HCT116 (cell line): Measurements from ENCODE around the gene SPATA31D4. TPM values are rescaled to one million over a fixed set of nuclear protein-coding genes. Genes with fewer than 3 reads are reported as not detected.

Experiments used
- ATAC-seq: fragments of 200-7000 bp; cut with Tn5 transposase; 2 replicates; pipeline ENCODE4 v1.9.1; 2020; ENCODE audit warnings: mild to moderate bottlenecking, moderate library complexity
- BruUV-seq: library from RNA; stranded (reverse); fragments of 400-500 nt; replicated peaks from 2 replicates; lab custom pipeline; 2021; lab: Mats Ljungman, UMichigan
- CTCF ChIA-PET: fragments of 300-600 bp; sonication (Branson Sonifier 250); formaldehyde crosslinking; loops from one replicate; lab custom pipeline; 2021; ENCODE audit warnings: antibody characterized with exemption; lab: Charles Lee
- POLR2A ChIA-PET: fragments of 300-600, 350-600 bp; sonication (Branson Sonifier 250); formaldehyde crosslinking; loops from one replicate; lab custom pipeline; 2021; ENCODE audit warnings: antibody characterized with exemption; lab: Charles Lee
- RAD21 ChIA-PET, 2 experiments: fragments of 300-600 bp; sonication (Branson Sonifier 250); formaldehyde crosslinking; loops; one replicate each; lab custom pipeline; 2023; ENCODE audit warnings: low total read pairs in 2 of 2; ENCODE audit not compliant: uncharacterized antibody in 2 of 2, unreplicated experiment in 2 of 2, low non-redundant PET in 1 of 2; lab: Charles Lee
- DNase-seq: peaks from one replicate; pipeline ENCODE4 v3.0.0-alpha.2; 2010; ENCODE audit warnings: low read depth, low spot score
- H2AFZ ChIP-seq: fragments of 200-600 bp; shearing (Covaris generic), sonication (generic); 2 replicates; pipeline ENCODE4 v1.6.1; 2017; ENCODE audit warnings: low read depth, mixed run types, mixed read lengths, antibody characterized with exemption, low read length; ENCODE audit not compliant: poor library complexity, severe bottlenecking
- H3K27ac ChIP-seq: 2 replicates; pipeline ENCODE4 v1.5.1; 2012; ENCODE audit warnings: low read depth, low read length
- H3K27me3 ChIP-seq: fragments of 200-600 bp; sonication (generic); 2 replicates; pipeline ENCODE4 v1.6.1; 2016; ENCODE audit warnings: mixed run types, low read length, mixed read lengths; ENCODE audit not compliant: insufficient read depth
- H3K36me3 ChIP-seq, 2 experiments: fragments of 200-500 bp in 1 of 2; fragments of 200-600 bp in 1 of 2; sonication (Bioruptor generic) in 1 of 2; sonication (generic) in 1 of 2; 2 replicates each; pipeline versions ENCODE4 v1.5.1 to v1.6.1; 2014 to 2016; ENCODE audit warnings: low read length in 2 of 2, inconsistent platforms in 1 of 2, mixed read lengths in 1 of 2, mixed run types in 1 of 2; ENCODE audit not compliant: insufficient read depth in 2 of 2, control insufficient read depth in 1 of 2
- H3K4me1 ChIP-seq, 2 experiments: fragments of 200-600 bp in 1 of 2; sonication (generic) in 1 of 2; 2 replicates each; pipeline versions ENCODE4 v1.5.1 to v1.6.1; 2012 to 2017; ENCODE audit warnings: low read length in 2 of 2, inconsistent platforms in 1 of 2, mild to moderate bottlenecking in 1 of 2, mixed read lengths in 1 of 2, mixed run types in 1 of 2, moderate library complexity in 1 of 2; ENCODE audit not compliant: insufficient read depth in 2 of 2, control insufficient read depth in 1 of 2
- H3K4me2 ChIP-seq: fragments of 200-600 bp; sonication (generic); 2 replicates; pipeline ENCODE4 v1.6.1; 2017; ENCODE audit warnings: mixed run types, low read length, mixed read lengths
- H3K4me3 ChIP-seq, 2 experiments: fragments of 200-600 bp in 1 of 2; sonication (generic) in 1 of 2; replicated peaks in 1 of 2; 2 replicates each; pipeline ENCODE4 v1.5.1; 2011 to 2016; ENCODE audit warnings: low read length in 2 of 2, control low read depth in 1 of 2, low read depth in 1 of 2, mild to moderate bottlenecking in 1 of 2, mixed read lengths in 1 of 2, mixed run types in 1 of 2
- H3K79me2 ChIP-seq: fragments of 200-600 bp; sonication (generic); 2 replicates; pipeline ENCODE4 v1.6.1; 2017; ENCODE audit warnings: mild to moderate bottlenecking, mixed run types, low read length, moderate library complexity, mixed read lengths; ENCODE audit not compliant: insufficient read depth
- H3K9ac ChIP-seq: fragments of 200-600 bp; sonication (generic); 2 replicates; pipeline ENCODE4 v1.6.1; 2016; ENCODE audit warnings: low read length, mixed read lengths
- H3K9me2 ChIP-seq: fragments of 200-600 bp; sonication (generic), shearing (Covaris generic); 2 replicates; pipeline ENCODE4 v1.6.1; 2017; ENCODE audit warnings: mixed run types, mild to moderate bottlenecking, moderate library complexity; ENCODE audit not compliant: insufficient read depth
- H3K9me3 ChIP-seq, 2 experiments: fragments of 200-500 bp in 1 of 2; fragments of 200-600 bp in 1 of 2; sonication (Bioruptor generic) in 1 of 2; sonication (generic) in 1 of 2; 2 replicates each; pipeline ENCODE4 v1.6.1; 2014 to 2017; ENCODE audit warnings: low read length in 2 of 2, mixed read lengths in 2 of 2, inconsistent platforms in 1 of 2, low read depth in 1 of 2, mild to moderate bottlenecking in 1 of 2, mixed run types in 1 of 2, moderate library complexity in 1 of 2; ENCODE audit not compliant: control insufficient read depth in 1 of 2, insufficient read depth in 1 of 2
- H4K20me1 ChIP-seq: fragments of 200-600 bp; sonication (generic), shearing (Covaris generic); 2 replicates; pipeline ENCODE4 v1.6.1; 2017; ENCODE audit warnings: mixed run types, mild to moderate bottlenecking, moderate library complexity; ENCODE audit not compliant: insufficient read depth
- CBX3 ChIP-seq: IDR thresholded peaks from 2 replicates; pipeline ENCODE4 v1.6.1; 2012; ENCODE audit warnings: low read depth
- CEBPB ChIP-seq: IDR thresholded peaks from 2 replicates; pipeline ENCODE4 v1.6.1; 2012; ENCODE audit warnings: low read depth
- EZH2 ChIP-seq: fragments of 200-600 bp; sonication (generic); IDR thresholded peaks from 2 replicates; pipeline ENCODE4 v1.6.1; 2017; ENCODE audit warnings: antibody characterized with exemption, mixed run types
- EZH2phosphoT487 ChIP-seq: fragments of 200-600 bp; IDR thresholded peaks from 2 replicates; pipeline ENCODE4 v1.6.1; 2018; ENCODE audit warnings: antibody characterized with exemption, borderline replicate concordance
- SP1 ChIP-seq: IDR thresholded peaks from 2 replicates; pipeline ENCODE4 v1.6.1; 2012; ENCODE audit warnings: low read depth
- TCF7L2 ChIP-seq: IDR thresholded peaks from 2 replicates; pipeline ENCODE4 v1.7.0; 2011; ENCODE audit warnings: borderline replicate concordance, inconsistent platforms; ENCODE audit not compliant: insufficient read depth, insufficient read length; ENCODE audit errors: extremely low read depth
- YY1 ChIP-seq: IDR thresholded peaks from 2 replicates; pipeline ENCODE4 v1.6.1; 2011; ENCODE audit warnings: low read length, low read depth, moderate library complexity, mild to moderate bottlenecking; ENCODE audit not compliant: insufficient replicate concordance; ENCODE audit errors: extremely low read depth
- ZFX ChIP-seq: fragments of 450-650 bp; IDR thresholded peaks from 2 replicates; pipeline ENCODE4 v1.6.1; 2017
- intact Hi-C: fragments of 100-400 bp; cut with micrococcal nuclease; formaldehyde crosslinking; loops from 2 replicates; pipeline ENCODE4 v1.10.0; 2022
- total RNA-seq: library from RNA; stranded (reverse); gene quantifications from one replicate; pipeline ENCODE4 v1.2.1, GENCODE V29; 2021; ENCODE audit not compliant: unreplicated experiment
- TF ChIP-seq, protein P1 (sequence below): IDR thresholded peaks from 2 replicates; pipeline ENCODE4 v1.6.1; 2012
- TF ChIP-seq, protein P2 (sequence below): IDR thresholded peaks from 2 replicates; pipeline ENCODE4 v1.6.1; 2012; ENCODE audit warnings: low read depth
- TF ChIP-seq, protein P3 (sequence below), 3 experiments: fragments of 200-600 bp in 1 of 3; sonication (generic) in 1 of 3; IDR thresholded peaks in 2 of 3; conservative IDR thresholded peaks in 1 of 3; 2 replicates each; pipeline ENCODE4 v1.5.1; 2012 to 2017; ENCODE audit warnings: low read depth in 2 of 3, low read length in 2 of 3, antibody characterized with exemption in 1 of 3, borderline replicate concordance in 1 of 3, control low read depth in 1 of 3, mild to moderate bottlenecking in 1 of 3, mixed read lengths in 1 of 3, mixed run types in 1 of 3, moderate library complexity in 1 of 3; ENCODE audit not compliant: insufficient read depth in 1 of 3

Gene SPATA31D4
- total RNA-seq, 1 experiment from 2014 or later: not detected

DNA sequence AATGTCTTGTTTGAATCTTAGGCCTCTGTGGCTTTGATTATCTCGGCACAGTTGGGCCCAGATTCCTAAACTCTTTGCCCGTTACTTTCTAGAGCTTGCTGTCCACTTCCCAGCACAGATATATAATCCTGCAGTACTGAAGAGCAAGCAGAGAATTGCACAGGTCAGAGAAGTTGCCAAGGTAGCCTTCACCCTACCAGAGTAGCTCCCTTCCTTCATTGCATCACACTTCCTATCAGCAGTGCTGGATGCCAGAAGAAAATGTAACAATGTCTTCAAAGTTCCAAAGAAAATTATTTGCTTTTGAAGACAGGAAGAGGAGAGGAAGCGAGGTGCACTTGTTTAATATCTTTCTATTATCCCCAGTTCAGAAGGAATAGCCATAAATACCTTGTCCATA, 38.1 kb upstream of the SPATA31D4 start:
- POLR2A ChIA-PET: no interaction called here
- CTCF ChIA-PET: no interaction called here
- Histone ChIP-seq H3K4me2 (no peak overlapping the region), H4K20me1 (no peaks in the 10 kb centered on the region), H3K9me2 (no peaks in the 10 kb centered on the region), H3K79me2 (no peaks in the 10 kb centered on the region), H3K27ac (no peak overlapping the region)
- RAD21 ChIA-PET: no interaction called here
- TF ChIP-seq EZH2phosphoT487: no peak
- TF ChIP-seq TCF7L2: no peak
- TF ChIP-seq YY1: no peak
- TF ChIP-seq, protein P1, sequence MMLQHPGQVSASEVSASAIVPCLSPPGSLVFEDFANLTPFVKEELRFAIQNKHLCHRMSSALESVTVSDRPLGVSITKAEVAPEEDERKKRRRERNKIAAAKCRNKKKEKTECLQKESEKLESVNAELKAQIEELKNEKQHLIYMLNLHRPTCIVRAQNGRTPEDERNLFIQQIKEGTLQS: no peak
- TF ChIP-seq ZFX: no peak
- TF ChIP-seq, protein P2, sequence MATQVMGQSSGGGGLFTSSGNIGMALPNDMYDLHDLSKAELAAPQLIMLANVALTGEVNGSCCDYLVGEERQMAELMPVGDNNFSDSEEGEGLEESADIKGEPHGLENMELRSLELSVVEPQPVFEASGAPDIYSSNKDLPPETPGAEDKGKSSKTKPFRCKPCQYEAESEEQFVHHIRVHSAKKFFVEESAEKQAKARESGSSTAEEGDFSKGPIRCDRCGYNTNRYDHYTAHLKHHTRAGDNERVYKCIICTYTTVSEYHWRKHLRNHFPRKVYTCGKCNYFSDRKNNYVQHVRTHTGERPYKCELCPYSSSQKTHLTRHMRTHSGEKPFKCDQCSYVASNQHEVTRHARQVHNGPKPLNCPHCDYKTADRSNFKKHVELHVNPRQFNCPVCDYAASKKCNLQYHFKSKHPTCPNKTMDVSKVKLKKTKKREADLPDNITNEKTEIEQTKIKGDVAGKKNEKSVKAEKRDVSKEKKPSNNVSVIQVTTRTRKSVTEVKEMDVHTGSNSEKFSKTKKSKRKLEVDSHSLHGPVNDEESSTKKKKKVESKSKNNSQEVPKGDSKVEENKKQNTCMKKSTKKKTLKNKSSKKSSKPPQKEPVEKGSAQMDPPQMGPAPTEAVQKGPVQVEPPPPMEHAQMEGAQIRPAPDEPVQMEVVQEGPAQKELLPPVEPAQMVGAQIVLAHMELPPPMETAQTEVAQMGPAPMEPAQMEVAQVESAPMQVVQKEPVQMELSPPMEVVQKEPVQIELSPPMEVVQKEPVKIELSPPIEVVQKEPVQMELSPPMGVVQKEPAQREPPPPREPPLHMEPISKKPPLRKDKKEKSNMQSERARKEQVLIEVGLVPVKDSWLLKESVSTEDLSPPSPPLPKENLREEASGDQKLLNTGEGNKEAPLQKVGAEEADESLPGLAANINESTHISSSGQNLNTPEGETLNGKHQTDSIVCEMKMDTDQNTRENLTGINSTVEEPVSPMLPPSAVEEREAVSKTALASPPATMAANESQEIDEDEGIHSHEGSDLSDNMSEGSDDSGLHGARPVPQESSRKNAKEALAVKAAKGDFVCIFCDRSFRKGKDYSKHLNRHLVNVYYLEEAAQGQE: no peak
- no peak for TF ChIP-seq EZH2
- TF ChIP-seq CBX3: no peak
- TF ChIP-seq SP1: no peak
- TF ChIP-seq, protein P3, sequence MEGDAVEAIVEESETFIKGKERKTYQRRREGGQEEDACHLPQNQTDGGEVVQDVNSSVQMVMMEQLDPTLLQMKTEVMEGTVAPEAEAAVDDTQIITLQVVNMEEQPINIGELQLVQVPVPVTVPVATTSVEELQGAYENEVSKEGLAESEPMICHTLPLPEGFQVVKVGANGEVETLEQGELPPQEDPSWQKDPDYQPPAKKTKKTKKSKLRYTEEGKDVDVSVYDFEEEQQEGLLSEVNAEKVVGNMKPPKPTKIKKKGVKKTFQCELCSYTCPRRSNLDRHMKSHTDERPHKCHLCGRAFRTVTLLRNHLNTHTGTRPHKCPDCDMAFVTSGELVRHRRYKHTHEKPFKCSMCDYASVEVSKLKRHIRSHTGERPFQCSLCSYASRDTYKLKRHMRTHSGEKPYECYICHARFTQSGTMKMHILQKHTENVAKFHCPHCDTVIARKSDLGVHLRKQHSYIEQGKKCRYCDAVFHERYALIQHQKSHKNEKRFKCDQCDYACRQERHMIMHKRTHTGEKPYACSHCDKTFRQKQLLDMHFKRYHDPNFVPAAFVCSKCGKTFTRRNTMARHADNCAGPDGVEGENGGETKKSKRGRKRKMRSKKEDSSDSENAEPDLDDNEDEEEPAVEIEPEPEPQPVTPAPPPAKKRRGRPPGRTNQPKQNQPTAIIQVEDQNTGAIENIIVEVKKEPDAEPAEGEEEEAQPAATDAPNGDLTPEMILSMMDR (IDR thresholded peaks at IDR 0.05 in 2 of 3, conservative IDR thresholded peaks at IDR 0.05 in 1 of 3; ENCODE audit: borderline replicate concordance in 1 of 3, insufficient read depth in 1 of 3, low read depth in 2 of 3, low read length in 2 of 3): no peak
- no peak for TF ChIP-seq CEBPB
- TF ChIP-seq, all 23 proteins: peak for 0
- Histone ChIP-seq H3K4me3 (no peak overlapping the region), H3K36me3 (no peaks in the 10 kb centered on the region), H2AFZ (no peak overlapping the region), H3K27me3 (no peaks in the 10 kb centered on the region), H3K9me3 (no peaks in the 10 kb centered on the region), H3K9ac (no peak overlapping the region), H3K4me1 (no peaks in the 10 kb centered on the region)
- DNase-seq (no peak), ATAC-seq (no peak)
- intact Hi-C loops: no loop called here
- no TSS peak for BruUV-seq
